ENCODE data around the gene ZFP64.

- TF ChIP-seq EZH2phosphoT487 (IDR thresholded peaks at IDR 0.05), result no peak
- TF ChIP-seq CTCF (IDR thresholded peaks at IDR 0.05), result no peak
Measured at GRCh38 chr20:52145587-52145986, 46.0 kb downstream of the ZFP64 start.

All from neural progenitor cell (in vitro differentiated cells).